H1 (cell line): Measurements from ENCODE around the gene SPTB. TPM values are rescaled to one million over a fixed set of nuclear protein-coding genes. Genes with fewer than 3 reads are reported as not detected.

Experiments used
- CTCF ChIA-PET: fragments of 300-600 bp; sonication (Branson Sonifier 250); formaldehyde crosslinking; loops from one replicate; lab custom pipeline; 2021; ENCODE audit not compliant: partially characterized antibody; lab: Charles Lee
- POLR2A ChIA-PET: fragments of 300-600 bp; sonication (Branson Sonifier 250); formaldehyde crosslinking; loops from one replicate; lab custom pipeline; 2021; ENCODE audit warnings: inconsistent platforms; ENCODE audit not compliant: partially characterized antibody; lab: Charles Lee
- DNase-seq, 2 experiments: peaks; one replicate each; pipeline versions ENCODE4 v3.0.0 to v3.0.0-alpha.2; 2010 to 2022; ENCODE audit warnings: low spot score in 2 of 2, low read depth in 1 of 2, mixed read lengths in 1 of 2
- FAIRE-seq: peaks from 2 replicates; lab custom pipeline; 2011; peaks lifted over from hg19 to GRCh38; lab: Jason Lieb, UNC
- H2AFZ ChIP-seq: 2 replicates; pipeline ENCODE4 v1.8.1; 2012; ENCODE audit warnings: low read length, inconsistent platforms
- H2AK5ac ChIP-seq: 2 replicates; pipeline ENCODE4 v1.6.1; 2013; ENCODE audit warnings: low read depth, low read length
- H2BK120ac ChIP-seq: replicated peaks from 2 replicates; pipeline ENCODE3; 2013; ENCODE audit warnings: low read depth, low read length, inconsistent platforms
- H2BK12ac ChIP-seq: 2 replicates; pipeline ENCODE4 v1.6.1; 2013; ENCODE audit warnings: low read depth, low read length
- H2BK15ac ChIP-seq: 2 replicates; pipeline ENCODE4 v1.6.1; 2013; ENCODE audit warnings: low read length
- H2BK20ac ChIP-seq: 2 replicates; pipeline ENCODE4 v1.6.1; 2013; ENCODE audit warnings: low read length
- H2BK5ac ChIP-seq: 2 replicates; pipeline ENCODE4 v1.6.1; 2013; ENCODE audit warnings: low read depth, low read length
- H3K14ac ChIP-seq: 2 replicates; pipeline ENCODE4 v1.6.1; 2013; ENCODE audit warnings: inconsistent platforms; ENCODE audit not compliant: insufficient read length
- H3K18ac ChIP-seq: 2 replicates; pipeline ENCODE4 v1.6.1; 2013; ENCODE audit warnings: low read length; ENCODE audit errors: extremely low read depth
- H3K23ac ChIP-seq: 2 replicates; pipeline ENCODE4 v1.6.1; 2013; ENCODE audit warnings: inconsistent platforms; ENCODE audit not compliant: insufficient read length
- H3K23me2 ChIP-seq: 2 replicates; pipeline ENCODE4 v1.6.1; 2013; ENCODE audit warnings: low read depth, low read length
- H3K27ac ChIP-seq: 2 replicates; pipeline ENCODE4 v1.6.1; 2011; ENCODE audit warnings: low read depth, low read length, inconsistent platforms
- H3K27me3 ChIP-seq, 4 experiments: replicated peaks in 1 of 4; 1 replicate in 1 of 4; 2 replicates in 3 of 4; pipeline versions ENCODE4 v1.6.1 to v1.8.1; 2011 to 2013; ENCODE audit warnings: low read length in 3 of 4, mild to moderate bottlenecking in 3 of 4, inconsistent platforms in 2 of 4, mixed read lengths in 2 of 4, moderate library complexity in 1 of 4; ENCODE audit not compliant: control insufficient read depth in 3 of 4, insufficient read depth in 3 of 4; ENCODE audit errors: extremely low read depth in 1 of 4
- H3K36me3 ChIP-seq, 4 experiments: 2 replicates each; pipeline versions ENCODE4 v1.6.1 to v1.8.1; 2011 to 2013; ENCODE audit warnings: mild to moderate bottlenecking in 4 of 4, low read length in 3 of 4, moderate library complexity in 2 of 4, control low read depth in 1 of 4, inconsistent platforms in 1 of 4; ENCODE audit not compliant: insufficient read depth in 4 of 4, control insufficient read depth in 2 of 4
- H3K4ac ChIP-seq: replicated peaks from 2 replicates; pipeline ENCODE3; 2013; ENCODE audit warnings: low read length, low read depth, mixed read lengths, inconsistent platforms; ENCODE audit not compliant: insufficient read length
- H3K4me1 ChIP-seq, 4 experiments: replicated peaks in 1 of 4; 1 replicate in 1 of 4; 2 replicates in 3 of 4; pipeline versions ENCODE4 v1.6.1 to v1.8.1; 2011 to 2013; ENCODE audit warnings: low read length in 3 of 4, inconsistent platforms in 2 of 4, mixed read lengths in 1 of 4; ENCODE audit not compliant: insufficient read depth in 4 of 4, control insufficient read depth in 3 of 4
- H3K4me2 ChIP-seq, 2 experiments: 2 replicates each; pipeline versions ENCODE4 v1.6.1 to v1.8.1; 2011 to 2013; ENCODE audit warnings: low read depth in 2 of 2, low read length in 2 of 2, control low read depth in 1 of 2, inconsistent platforms in 1 of 2, mild to moderate bottlenecking in 1 of 2; ENCODE audit not compliant: insufficient read depth in 1 of 2
- H3K4me3 ChIP-seq, 4 experiments: fragments of 200-600, 300-600 bp in 1 of 4; sonication (generic), shearing (Covaris generic), sonication (Bioruptor Twin) in 1 of 4; 2 replicates each; pipeline versions ENCODE4 v1.5.1 to v1.8.1; 2011 to 2016; ENCODE audit warnings: low read length in 4 of 4, low read depth in 3 of 4, control low read depth in 2 of 4, inconsistent platforms in 2 of 4, mild to moderate bottlenecking in 2 of 4, mixed read lengths in 1 of 4, moderate library complexity in 1 of 4; ENCODE audit not compliant: insufficient read depth in 2 of 4; ENCODE audit errors: extremely low read depth in 1 of 4
- H3K56ac ChIP-seq: replicated peaks from 2 replicates; pipeline ENCODE3; 2013; ENCODE audit warnings: low read depth, mild to moderate bottlenecking, mixed read lengths, low read length, inconsistent platforms; ENCODE audit not compliant: insufficient read length
- H3K79me1 ChIP-seq: 2 replicates; pipeline ENCODE4 v1.6.1; 2013; ENCODE audit warnings: low read depth, low read length, control low read depth
- H3K79me2 ChIP-seq, 2 experiments: 2 replicates each; pipeline versions ENCODE4 v1.6.1 to v1.8.1; 2012 to 2013; ENCODE audit warnings: low read length in 2 of 2, mild to moderate bottlenecking in 2 of 2, inconsistent platforms in 1 of 2; ENCODE audit not compliant: insufficient read depth in 2 of 2, control insufficient read depth in 1 of 2
- H3K9ac ChIP-seq, 4 experiments: replicated peaks in 1 of 4; 1 replicate in 1 of 4; 2 replicates in 3 of 4; pipeline versions ENCODE4 v1.6.1 to v1.8.1; 2011 to 2013; ENCODE audit warnings: low read depth in 3 of 4, low read length in 3 of 4, control low read depth in 2 of 4, mild to moderate bottlenecking in 2 of 4, moderate library complexity in 2 of 4, inconsistent platforms in 1 of 4; ENCODE audit errors: extremely low read depth in 1 of 4
- H3K9me3 ChIP-seq, 2 experiments: 2 replicates each; pipeline versions ENCODE4 v1.6.1 to v1.8.1; 2012 to 2013; ENCODE audit warnings: mild to moderate bottlenecking in 2 of 2, moderate library complexity in 2 of 2, control low read depth in 1 of 2, inconsistent platforms in 1 of 2, low read depth in 1 of 2, low read length in 1 of 2, mixed read lengths in 1 of 2; ENCODE audit not compliant: insufficient read depth in 2 of 2
- H4K20me1 ChIP-seq, 2 experiments: replicated peaks in 1 of 2; 2 replicates each; pipeline versions ENCODE3 to v1.8.1; 2011 to 2013; ENCODE audit warnings: inconsistent platforms in 2 of 2, low read length in 2 of 2, mild to moderate bottlenecking in 1 of 2; ENCODE audit not compliant: insufficient read depth in 2 of 2, control insufficient read depth in 1 of 2
- H4K5ac ChIP-seq: 2 replicates; pipeline ENCODE4 v1.6.1; 2013; ENCODE audit warnings: low read length, low read depth, mixed read lengths, inconsistent platforms; ENCODE audit not compliant: insufficient read length
- H4K8ac ChIP-seq: 2 replicates; pipeline ENCODE4 v1.8.0; 2013; ENCODE audit warnings: mild to moderate bottlenecking, moderate library complexity, low read length, inconsistent platforms; ENCODE audit not compliant: insufficient read depth; ENCODE audit errors: extremely low read depth
- H4K91ac ChIP-seq: replicated peaks from 2 replicates; pipeline ENCODE3; 2013; ENCODE audit warnings: low read length, mixed read lengths, inconsistent platforms; ENCODE audit not compliant: insufficient read length
- CBX5 ChIP-seq: fragments of 300-800, 300-1000 bp; sonication (generic); IDR thresholded peaks from 2 replicates; pipeline ENCODE4 v1.7.1; 2016; ENCODE audit warnings: antibody characterized with exemption, low read length, low read depth
- EGR1 ChIP-seq: IDR thresholded peaks from 2 replicates; pipeline ENCODE4 v1.6.1; 2011; ENCODE audit warnings: low read depth, low read length, borderline replicate concordance
- GABPA ChIP-seq: IDR thresholded peaks from 2 replicates; pipeline ENCODE4 v1.6.1; 2011; ENCODE audit warnings: mild to moderate bottlenecking, low read length, moderate library complexity, borderline replicate concordance; ENCODE audit not compliant: insufficient read depth
- RAD21 ChIP-seq, 2 experiments: IDR thresholded peaks in 1 of 2; conservative IDR thresholded peaks in 1 of 2; 2 replicates each; pipeline ENCODE4 v1.6.1; 2011; ENCODE audit warnings: low read depth in 2 of 2, low read length in 2 of 2, improper control_type of control experiment in 1 of 2, inconsistent platforms in 1 of 2, mild to moderate bottlenecking in 1 of 2, moderate library complexity in 1 of 2
- WGBS, 2 experiments: shearing (Covaris generic) in 1 of 2; methylation state at CpG; one replicate each; pipeline versions ENCODE4 v1.1.6 to v1.1.7; 2013 to 2015; ENCODE audit warnings: low lambda C conversion rate in 2 of 2, mixed read lengths in 2 of 2, inconsistent platforms in 1 of 2, low coverage in 1 of 2, missing lambda C conversion rate in 1 of 2; ENCODE audit not compliant: insufficient replicate concordance in 2 of 2, insufficient coverage in 1 of 2, insufficient read length in 1 of 2; ENCODE audit errors: extremely low coverage in 1 of 2, missing lambda C conversion rate in 1 of 2; 5-methylcytosine and 5-hydroxymethylcytosine counted together
- polyA plus RNA-seq, 7 experiments: library from polyadenylated mRNA; depleted of rRNA in 3 of 7; stranded (reverse) in 5 of 7; unstranded in 2 of 7; fragments of >200 nt in 5 of 7; fragments of 200-250 nt in 2 of 7; gene quantifications; 1 replicate in 5 of 7; 2 replicates in 1 of 7; 4 replicates in 1 of 7; pipeline versions ENCODE4 v1.2.1 to v1.2.3, GENCODE V29; 2011 to 2013; ENCODE audit warnings: missing spikeins in 2 of 7, mixed read lengths in 2 of 7
- total RNA-seq: library from RNA; stranded (reverse); fragmentation: NEBNext Ultra II Directional; extraction: Animal tissue kit (Norgen Biotek cat#: 25700); gene quantifications from 2 replicates; pipeline ENCODE4 v1.2.1, GENCODE V29; 2021

The SPTB gene
- total and polyA plus RNA-seq, 2 of the 8 experiments (the other 6 are each of a cell fraction or from before 2014, with no cell fraction given), result 0.30 to 2.4 TPM

DNA sequence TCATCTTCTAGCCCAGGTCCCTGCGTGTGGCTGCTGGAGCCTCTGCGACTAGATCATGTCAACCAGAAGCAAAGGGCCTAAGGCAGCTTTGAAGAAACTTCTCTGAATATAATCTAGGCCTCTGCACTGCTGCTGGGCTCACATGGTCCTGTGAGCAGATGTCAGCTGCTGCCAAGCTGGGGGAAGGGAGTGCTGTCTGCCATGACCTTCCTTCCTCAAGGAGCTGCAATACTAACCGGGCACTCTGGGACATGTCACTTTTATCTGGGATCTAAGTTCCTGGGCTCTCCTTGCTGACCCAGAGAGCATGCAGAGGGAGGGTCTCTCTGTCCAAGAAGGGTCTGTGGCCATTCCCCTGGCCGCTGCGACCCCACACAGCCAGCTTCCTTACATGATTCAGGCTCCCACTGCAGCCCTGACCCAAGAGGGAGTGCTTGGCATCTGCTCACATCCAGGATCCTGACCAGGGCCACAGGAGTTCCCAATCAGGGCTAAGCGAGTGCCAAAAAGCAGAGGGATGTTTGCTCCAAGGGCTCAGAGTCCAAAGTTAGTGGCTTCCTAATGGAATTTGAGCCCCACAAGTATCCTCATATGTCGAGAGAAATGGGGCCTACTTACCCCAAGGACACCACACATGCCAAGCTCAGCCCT, 101.5 kb downstream of the SPTB start:
- no peaks in the 10 kb centered on the region for H3K27me3 ChIP-seq
- no peak overlapping the region for H2BK12ac ChIP-seq
- no peak overlapping the region for H2BK5ac ChIP-seq
- CTCF ChIA-PET, result interaction anchor here (1.0 to 9.1 kb wide), 5 partner anchors 12 to 103 kb away, joined by 3 to 96 read pairs (median 7); no protein-coding TSS in a partner anchor
- H2BK120ac ChIP-seq, result no peak overlapping the region
- no peak overlapping the region for H3K56ac ChIP-seq
- H2BK15ac ChIP-seq, result no peak overlapping the region
- H3K23me2 ChIP-seq, result no peaks in the 10 kb centered on the region
- H3K23ac ChIP-seq, result no peak overlapping the region
- H3K14ac ChIP-seq, result no peak overlapping the region
- WGBS, 2 experiments, result 94% methylated on average over 7 of the region's 7 CpGs; no CpG with 5 or more reads in 1 of the 2 experiments
- H2AK5ac ChIP-seq, result no peak overlapping the region
- H3K4me3 ChIP-seq, result no peak overlapping the region
- no peak for DNase-seq
- no peak overlapping the region for H2AFZ ChIP-seq
- 0 out of 2 replicates have a peak overlapping the region, but pooled peaks have one; percentile 48 for H4K8ac ChIP-seq
- peaks cover 12 to 17% of the 10 kb centered on the region in 2 experiments for H3K9me3 ChIP-seq
- no peaks in the 10 kb centered on the region for H3K79me1 ChIP-seq
- no peak overlapping the region for H4K5ac ChIP-seq
- no peak overlapping the region for H3K9ac ChIP-seq
- no peak overlapping the region for H3K4ac ChIP-seq
- POLR2A ChIA-PET, result interaction anchor here (0.7 to 1.7 kb wide), 2 partner anchors 11 to 12 kb away, joined by 3 read pairs; no protein-coding TSS in a partner anchor
- H3K79me2 ChIP-seq, result no peaks in the 10 kb centered on the region
- no peak overlapping the region for H3K4me2 ChIP-seq
- no peak overlapping the region for H3K18ac ChIP-seq
- TF ChIP-seq CBX5, result no peak
- TF ChIP-seq RAD21 (IDR thresholded peaks at IDR 0.05 in 1 of 2, conservative IDR thresholded peaks at IDR 0.05 in 1 of 2; ENCODE audit: low read depth in 2 of 2, low read length in 2 of 2), result no peak
- no peak for TF ChIP-seq EGR1
- TF ChIP-seq GABPA, result no peak
- TF ChIP-seq, all 59 proteins: peak for 0
- no peaks in the 10 kb centered on the region for H3K36me3 ChIP-seq
- H4K91ac ChIP-seq, result no peak overlapping the region
- H2BK20ac ChIP-seq, result no peak overlapping the region
- no peak overlapping the region for H3K27ac ChIP-seq
- FAIRE-seq, result no peak
- no peaks in the 10 kb centered on the region for H4K20me1 ChIP-seq
- no peaks in the 10 kb centered on the region for H3K4me1 ChIP-seq
